OCI-LY7 (cell line): Measurements from ENCODE around the gene AKR1C4. TPM values are rescaled to one million over a fixed set of nuclear protein-coding genes. Genes with fewer than 3 reads are reported as not detected.
"Not testable (repeated sequence)": the region's sequence is repeated elsewhere in the genome, so short reads cannot be mapped to it uniquely, and the experiment has no call there.

Experiments used
- BruUV-seq: library from RNA; stranded (reverse); fragments of 400-500 nt; replicated peaks from 2 replicates; lab custom pipeline; 2021; lab: Mats Ljungman, UMichigan
- CTCF ChIA-PET: fragments of 300-600 bp; sonication (Branson Sonifier 250); formaldehyde crosslinking; loops from one replicate; lab custom pipeline; 2022; ENCODE audit warnings: antibody characterized with exemption; ENCODE audit not compliant: unreplicated experiment; lab: Charles Lee
- POLR2A ChIA-PET: fragments of 300-600 bp; sonication (Branson Sonifier 250); formaldehyde crosslinking; loops from one replicate; lab custom pipeline; 2022; ENCODE audit warnings: antibody characterized with exemption; lab: Charles Lee
- DNase-seq: peaks from one replicate; pipeline ENCODE4 v3.0.0-alpha.2; 2015; ENCODE audit warnings: low spot score
- H2AFZ ChIP-seq: fragments of 200-600 bp; sonication (generic), shearing (Covaris generic); 2 replicates; pipeline ENCODE4 v1.6.1; 2014; ENCODE audit warnings: mild to moderate bottlenecking, antibody characterized with exemption, low read length, moderate library complexity
- H3K27ac ChIP-seq: fragments of 200-600 bp; sonication (generic); 2 replicates; pipeline ENCODE4 v1.5.1; 2014; ENCODE audit warnings: mixed run types, low read depth, mild to moderate bottlenecking, moderate library complexity, low read length, inconsistent platforms; ENCODE audit not compliant: poor library complexity, severe bottlenecking
- H3K36me3 ChIP-seq: fragments of 200-600 bp; sonication (generic); 2 replicates; pipeline ENCODE4 v1.6.1; 2014; ENCODE audit warnings: mild to moderate bottlenecking, antibody characterized with exemption, low read length, moderate library complexity, mixed read lengths; ENCODE audit not compliant: insufficient read depth
- H3K4me1 ChIP-seq: fragments of 200-600 bp; sonication (generic); 2 replicates; pipeline ENCODE4 v1.5.1; 2014; ENCODE audit warnings: mild to moderate bottlenecking, low read length; ENCODE audit not compliant: insufficient read depth, poor library complexity, severe bottlenecking
- H3K4me2 ChIP-seq: fragments of 200-600 bp; sonication (generic); 2 replicates; pipeline ENCODE4 v1.6.1; 2014; ENCODE audit warnings: mild to moderate bottlenecking, low read length
- H3K4me3 ChIP-seq: fragments of 200-600 bp; sonication (generic); 2 replicates; pipeline ENCODE4 v1.5.1; 2014; ENCODE audit warnings: mild to moderate bottlenecking, low read depth, low read length; ENCODE audit not compliant: poor library complexity, severe bottlenecking
- H3K79me2 ChIP-seq: fragments of 200-600 bp; sonication (generic); 2 replicates; pipeline ENCODE4 v1.6.1; 2016; ENCODE audit warnings: low read depth, mild to moderate bottlenecking, low read length, moderate library complexity, mixed read lengths; ENCODE audit not compliant: insufficient read depth
- H3K9me2 ChIP-seq: fragments of 200-600 bp; sonication (generic); 2 replicates; pipeline ENCODE4 v1.6.1; 2016; ENCODE audit warnings: mild to moderate bottlenecking, low read length, mixed read lengths; ENCODE audit not compliant: insufficient read depth
- H3K9me3 ChIP-seq: fragments of 200-600 bp; sonication (generic); 2 replicates; pipeline ENCODE4 v1.6.1; 2014; ENCODE audit warnings: mild to moderate bottlenecking, mixed run types, low read length, mixed read lengths
- H4K20me1 ChIP-seq: fragments of 200-600 bp; sonication (generic); 2 replicates; pipeline ENCODE4 v1.6.1; 2014; ENCODE audit warnings: mild to moderate bottlenecking, antibody characterized with exemption, low read length, moderate library complexity, mixed read lengths; ENCODE audit not compliant: insufficient read depth
- CTCF ChIP-seq: fragments of 200-600 bp; sonication (generic); conservative IDR thresholded peaks from 2 replicates; pipeline ENCODE4 v1.5.1; 2014; ENCODE audit warnings: mild to moderate bottlenecking, antibody characterized with exemption, low read length, moderate library complexity, mixed read lengths
- EZH2phosphoT487 ChIP-seq: fragments of 200-600 bp; sonication (generic); IDR thresholded peaks from 2 replicates; pipeline ENCODE4 v1.6.1; 2018; ENCODE audit warnings: low read depth, borderline replicate concordance, mild to moderate bottlenecking, mixed run types, antibody characterized with exemption, low read length, moderate library complexity, mixed read lengths
- intact Hi-C: fragments of 100-400 bp; cut with micrococcal nuclease; formaldehyde crosslinking; loops from one replicate; pipeline ENCODE4 v1.10.0; 2022; ENCODE audit not compliant: unreplicated experiment
- total RNA-seq, 2 experiments: library from RNA; depleted of rRNA in 1 of 2; stranded (reverse); fragments of >200 nt in 1 of 2; shearing (Covaris generic) in 1 of 2; gene quantifications; 2 replicates each; pipeline ENCODE4 v1.2.3, GENCODE V29; 2014 to 2022

The AKR1C4 gene
- total RNA-seq, 2 experiments from 2014 or later: not detected

GRCh38 chr10:5206799-5207198, 10.2 kb downstream of the AKR1C4 start:
- CTCF ChIA-PET: no interaction called here
- H3K4me3 ChIP-seq: no peak overlapping the region
- POLR2A ChIA-PET: no interaction called here
- no peak for TF ChIP-seq CTCF
- TF ChIP-seq EZH2phosphoT487: no peak
- H3K4me2 ChIP-seq: no peak overlapping the region
- no TSS peak for BruUV-seq
- H2AFZ ChIP-seq: no peak overlapping the region
- no peaks in the 10 kb centered on the region for H3K79me2 ChIP-seq
- H3K27ac ChIP-seq: no peak overlapping the region
- H4K20me1 ChIP-seq: no peaks in the 10 kb centered on the region
- H3K36me3 ChIP-seq: no peaks in the 10 kb centered on the region
- no peaks in the 10 kb centered on the region for H3K9me3 ChIP-seq
- no peaks in the 10 kb centered on the region for H3K4me1 ChIP-seq
- DNase-seq: no peak
- intact Hi-C loops: no loop called here
- no peaks in the 10 kb centered on the region for H3K9me2 ChIP-seq

- intact Hi-C loops: loop anchor here (5.0 kb wide), 1 partner anchor 178 kb away; no protein-coding TSS in a partner anchor
These were observed 13.1 kb downstream of the AKR1C4 start for GRCh38 chr10:5209776-5210175.

GRCh38 chr10:5210261-5210660, 13.6 kb downstream of the AKR1C4 start:
- H3K27ac ChIP-seq, DNase-seq, H3K79me2 ChIP-seq, H3K4me3 ChIP-seq, H3K4me2 ChIP-seq, POLR2A ChIA-PET, CTCF ChIA-PET, H3K9me3 ChIP-seq, H4K20me1 ChIP-seq, H3K4me1 ChIP-seq, H2AFZ ChIP-seq, H3K9me2 ChIP-seq, H3K36me3 ChIP-seq, BruUV-seq: not testable (repeated sequence)
- intact Hi-C loops: loop anchor here (5.0 kb wide), 1 partner anchor 177 kb away; no protein-coding TSS in a partner anchor
- peak; percentile 47; the same call in 1 of the 2 replicates for TF ChIP-seq CTCF

More at GRCh38 chr10:5209776-5210175, 13.1 kb downstream of the AKR1C4 start:
- BruUV-seq, POLR2A ChIA-PET, H3K9me3 ChIP-seq, H3K79me2 ChIP-seq, H3K4me2 ChIP-seq, H3K36me3 ChIP-seq, DNase-seq, H3K9me2 ChIP-seq, H3K4me1 ChIP-seq, H2AFZ ChIP-seq, H4K20me1 ChIP-seq, H3K27ac ChIP-seq, CTCF ChIA-PET, H3K4me3 ChIP-seq: not testable (repeated sequence)
